HG02763 (cell line): ENCODE data around the gene FARS2.
A peak's percentile ranks its signal among the peaks of the same experiment; 100 is the strongest.
"Not testable (repeated sequence)": the region's sequence is repeated elsewhere in the genome, so short reads cannot be mapped to it uniquely, and the experiment has no call there.

Experiments used
- ATAC-seq: cut with Tn5 transposase; IDR thresholded peaks from one replicate; pipeline ENCODE4 v1.9.1; 2021; ENCODE audit warnings: mild to moderate bottlenecking, moderate library complexity; ENCODE audit not compliant: unreplicated experiment

Gene FARS2

DNA sequence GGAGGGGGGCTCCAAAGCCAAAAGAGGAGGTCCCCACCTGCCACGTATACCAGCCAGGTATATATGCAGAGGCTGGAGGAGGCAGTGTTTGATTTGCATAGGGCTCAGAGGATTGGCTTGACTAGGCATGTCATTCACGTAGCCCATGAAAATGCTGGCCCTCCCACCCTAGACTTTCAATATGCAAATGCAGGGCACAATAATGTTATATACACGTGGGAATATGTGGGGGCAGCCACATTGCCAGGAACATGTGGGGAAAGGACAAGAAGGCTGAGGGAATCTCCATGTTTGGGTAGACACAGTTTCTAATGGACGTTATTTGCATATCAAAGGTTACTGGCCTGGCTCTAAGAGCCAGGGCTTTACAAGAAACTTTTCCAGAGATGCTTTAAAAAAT, 301.8 kb downstream of the FARS2 start:
- no peak for ATAC-seq

DNA sequence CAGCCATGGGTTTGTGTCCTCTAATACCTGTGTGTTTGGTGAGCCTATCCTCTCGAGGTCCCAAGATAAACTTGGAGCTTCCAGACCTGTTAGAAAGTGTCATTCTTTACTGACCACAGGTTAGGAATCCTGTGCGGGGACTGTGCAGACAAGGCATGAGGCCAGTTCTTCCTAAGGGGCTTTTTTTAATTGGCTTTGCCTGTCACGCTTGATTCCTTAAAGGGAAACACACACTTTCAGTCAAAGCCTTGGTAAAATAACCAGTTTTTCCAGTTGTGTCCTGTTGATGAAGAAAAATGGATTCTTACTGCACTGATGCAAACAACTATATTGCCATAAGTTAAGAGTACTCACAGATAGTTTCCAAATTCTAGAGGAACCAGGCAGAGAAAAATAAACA, 303.4 kb downstream of the FARS2 start:
- not testable (repeated sequence) for ATAC-seq

DNA sequence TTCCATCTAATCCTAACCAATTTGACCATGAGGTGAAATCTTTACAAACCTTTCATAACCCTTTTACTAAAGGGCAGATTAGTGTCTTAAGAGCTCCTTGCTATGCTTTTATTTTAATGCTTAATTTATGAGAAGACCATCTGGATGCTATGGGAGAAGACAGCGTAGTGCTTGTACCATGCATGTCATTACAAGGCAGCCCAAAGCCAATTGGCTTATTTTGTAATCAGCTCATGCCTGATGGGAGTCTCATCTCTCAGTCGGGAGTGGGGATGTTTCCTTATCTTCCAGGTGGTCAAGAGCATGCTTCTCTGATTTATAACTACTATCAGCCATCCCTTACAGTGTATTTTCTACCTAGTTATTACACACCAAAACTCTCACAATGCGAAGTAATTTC, 304.7 kb downstream of the FARS2 start:
- no peak for ATAC-seq

DNA sequence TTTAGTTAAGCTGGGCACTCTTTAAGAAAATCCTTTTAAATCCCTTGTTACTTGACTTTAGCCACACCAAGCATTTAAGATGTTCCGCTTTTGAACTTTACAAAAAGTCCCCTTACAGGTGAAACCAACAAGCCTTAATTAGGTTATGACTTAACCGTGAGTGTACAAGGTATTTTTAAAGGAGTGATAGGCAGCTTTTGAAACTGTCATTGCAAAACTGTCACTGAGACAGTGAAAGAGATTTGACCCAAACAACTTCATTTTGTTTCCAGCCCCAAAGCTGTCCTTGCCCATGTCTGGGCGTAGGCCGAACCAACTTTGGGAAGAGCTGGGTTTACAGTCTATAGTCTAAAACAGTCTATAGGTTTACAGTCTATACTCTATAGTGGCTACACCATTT, 305.4 kb downstream of the FARS2 start:
- peak; percentile 52 for ATAC-seq

DNA sequence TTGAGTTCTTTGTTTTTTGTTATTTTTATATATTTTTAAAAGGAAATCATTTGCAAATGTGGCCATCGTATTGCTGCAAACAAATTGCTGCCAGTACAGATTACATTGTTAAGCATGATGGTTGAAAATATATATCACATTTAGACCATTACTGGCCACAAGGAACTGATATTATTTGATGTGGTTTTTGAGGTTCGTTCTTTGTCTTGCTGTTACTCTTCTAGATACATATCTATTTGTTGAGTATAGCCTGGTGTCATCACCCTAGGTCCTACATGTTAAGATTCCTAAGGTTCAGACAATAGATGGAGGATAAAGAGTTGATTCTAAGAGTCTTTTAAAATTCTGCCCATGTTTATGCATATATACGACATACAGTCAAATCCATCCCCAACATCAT, 306.0 kb downstream of the FARS2 start:
- no peak for ATAC-seq

DNA sequence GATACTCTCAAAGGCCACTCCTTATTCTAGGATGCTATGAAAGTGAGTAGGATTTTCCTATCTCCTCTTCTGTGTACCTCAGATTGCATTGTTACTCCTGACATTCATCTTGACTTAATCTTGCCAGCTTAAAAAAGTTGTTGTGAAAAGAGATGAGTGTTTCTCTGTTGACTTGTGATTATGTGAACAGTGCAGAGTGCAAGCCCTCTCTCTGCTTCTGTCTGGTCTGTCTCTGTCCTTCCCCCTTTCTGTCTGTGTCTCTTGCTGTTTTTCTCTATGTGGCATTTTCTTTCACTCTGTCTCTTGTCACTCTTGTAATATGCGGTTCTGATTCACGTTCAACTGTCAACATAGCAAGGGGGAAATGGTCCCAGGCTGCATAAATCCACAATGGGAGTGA, 306.6 kb downstream of the FARS2 start:
- no peak for ATAC-seq

DNA sequence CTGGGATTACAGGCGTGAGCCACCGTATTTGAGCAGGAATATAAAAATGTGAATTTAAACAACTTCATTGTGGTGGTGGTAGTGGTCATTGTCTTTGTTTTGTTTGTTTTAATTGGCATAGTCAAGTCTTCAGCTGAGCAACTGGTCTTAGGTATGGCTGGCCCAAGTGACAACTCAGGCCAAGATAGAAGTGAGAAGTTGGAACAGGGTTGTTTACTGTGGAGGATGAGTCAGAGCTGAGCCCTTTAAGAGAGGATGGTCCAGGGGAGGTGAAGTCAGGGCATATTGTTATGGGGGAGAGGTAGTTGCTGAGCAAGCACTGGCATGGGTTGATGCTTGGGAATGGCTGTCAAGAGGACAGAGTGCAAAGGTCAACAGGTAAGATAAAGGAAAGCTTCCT, 308.2 kb downstream of the FARS2 start:
- no peak for ATAC-seq

DNA sequence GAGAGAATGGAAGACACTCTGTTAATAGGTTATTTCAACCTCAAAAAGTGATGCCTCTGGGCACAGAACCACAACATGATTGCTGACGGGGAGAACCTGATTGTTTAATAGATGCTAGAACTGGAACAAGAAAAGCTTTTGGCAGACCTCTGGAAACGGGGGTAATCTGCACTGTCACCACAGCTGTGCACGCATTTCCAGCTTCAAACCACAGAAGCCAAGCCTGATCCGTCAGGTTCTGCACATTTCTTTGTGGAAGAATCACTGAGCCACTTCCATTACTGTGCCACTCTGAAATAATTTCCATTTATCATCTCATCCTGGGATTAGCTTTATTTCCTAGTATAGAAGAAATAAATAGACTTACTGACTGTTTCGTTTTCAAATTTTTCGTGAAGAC, 309.3 kb downstream of the FARS2 start:
- ATAC-seq, result no peak

DNA sequence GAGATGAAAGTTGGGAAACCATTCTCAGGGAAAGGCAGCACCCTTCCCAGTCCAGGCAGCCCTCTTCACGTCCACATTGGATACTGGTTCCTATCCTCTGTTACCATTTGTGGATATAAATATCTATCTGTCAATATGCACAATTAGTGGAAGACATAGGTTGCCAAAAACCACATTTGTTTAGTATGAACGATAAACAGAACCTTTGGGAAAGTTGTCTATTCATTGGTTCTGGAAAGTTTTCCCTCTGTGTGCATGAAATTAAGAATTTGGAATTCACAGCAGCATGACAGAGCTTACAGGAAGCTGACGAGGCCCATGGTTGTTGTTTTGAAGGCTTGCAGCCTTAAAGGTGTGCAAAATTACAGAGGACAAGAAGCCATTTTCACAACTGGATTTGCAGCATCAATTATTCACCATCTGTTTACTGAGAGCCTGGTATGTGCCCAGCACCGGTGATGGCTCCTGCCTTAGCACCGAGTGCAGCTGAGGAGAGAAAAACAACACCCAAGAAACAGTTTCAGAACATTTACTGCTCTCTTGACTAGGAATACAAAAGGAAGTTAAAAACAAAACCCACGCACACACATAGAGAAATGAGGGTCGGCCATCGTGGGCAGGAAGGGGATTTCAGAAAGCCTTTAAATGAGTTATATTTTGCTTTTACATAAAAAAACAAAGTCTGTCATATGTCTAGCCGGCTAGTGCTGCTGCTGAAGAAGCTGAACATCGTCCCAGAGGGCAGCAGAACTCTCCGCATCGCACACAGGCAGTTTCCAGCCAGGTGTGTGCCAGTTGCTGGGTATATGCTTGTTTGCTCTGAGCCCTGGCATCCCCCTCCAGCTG, 319.6 kb downstream of the FARS2 start:
- ATAC-seq, result no peak

DNA sequence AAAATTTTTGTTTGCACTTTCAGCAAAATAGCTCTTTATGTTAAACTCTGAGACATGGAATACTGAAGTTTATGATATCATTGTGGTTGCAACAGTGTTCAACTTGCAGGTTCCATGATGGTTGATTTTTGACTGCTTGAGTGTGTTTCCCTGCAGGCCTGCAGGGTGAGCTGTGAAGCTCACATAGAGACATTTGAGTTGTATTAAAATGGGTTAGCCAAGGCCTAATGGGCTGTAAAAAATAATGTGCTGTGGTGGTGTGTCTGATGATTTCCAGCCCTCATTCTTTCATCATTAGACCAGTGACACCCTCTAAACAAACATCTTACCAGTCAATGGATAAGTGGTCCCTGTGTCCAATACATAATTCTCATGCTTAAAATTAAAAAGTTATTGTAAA, 321.4 kb downstream of the FARS2 start:
- ATAC-seq, result no peak

DNA sequence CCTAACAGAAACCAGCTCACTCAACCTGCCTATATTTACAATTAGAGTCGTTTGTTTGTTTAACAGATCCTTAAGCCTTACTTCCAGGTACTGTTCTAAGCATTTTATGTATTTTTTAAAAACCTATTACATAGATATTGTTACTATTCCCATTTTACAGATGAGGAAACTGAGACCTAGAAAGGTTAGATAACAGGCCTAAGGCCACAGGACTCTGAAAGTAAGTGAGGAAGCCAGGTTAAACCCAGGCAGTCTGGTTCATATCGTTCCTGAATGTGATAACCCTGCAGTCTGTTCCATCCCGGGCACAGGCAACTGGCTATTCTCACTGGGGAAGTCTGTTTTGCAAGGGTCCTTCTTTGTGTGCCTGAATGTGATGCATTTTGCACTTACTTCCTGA, 322.2 kb downstream of the FARS2 start:
- no peak for ATAC-seq

DNA sequence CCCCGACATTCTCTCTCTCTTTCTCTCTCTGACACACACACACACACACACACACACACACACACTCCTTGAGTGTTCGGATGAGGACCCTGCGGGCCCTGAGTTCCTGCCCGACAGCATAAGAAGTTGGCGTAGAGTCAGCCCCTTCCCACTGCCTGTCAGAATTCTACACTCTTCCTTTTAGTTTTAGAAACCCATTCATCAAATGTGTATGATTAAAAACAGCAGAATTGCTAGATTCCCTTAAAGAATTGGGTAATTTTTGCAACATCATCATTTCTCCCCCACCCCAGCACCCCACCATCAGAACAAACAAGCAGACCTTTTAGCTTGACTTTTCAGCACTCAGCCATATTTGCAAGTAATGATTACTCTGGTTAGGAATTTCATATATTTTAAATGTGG, 322.8 kb downstream of the FARS2 start:
- ATAC-seq, result no peak

DNA sequence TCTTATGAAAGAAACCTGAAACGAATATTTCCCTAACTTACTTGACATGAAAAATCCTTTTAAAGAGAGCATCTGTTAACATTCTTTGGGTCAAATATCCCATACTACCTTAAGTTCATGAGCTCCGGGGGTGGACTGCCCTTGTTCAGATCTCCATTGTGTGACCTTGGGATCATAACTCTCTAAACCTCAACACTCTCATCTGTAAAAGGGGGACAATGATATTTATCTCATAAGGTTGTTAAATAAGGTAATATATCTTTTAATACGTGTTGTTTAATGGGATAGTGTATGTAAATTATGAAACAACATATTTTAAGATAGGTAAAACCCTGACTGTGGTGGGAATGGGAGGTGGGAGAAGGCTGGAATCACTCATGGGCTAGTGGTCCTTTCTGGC, 326.3 kb downstream of the FARS2 start:
- no peak for ATAC-seq

DNA sequence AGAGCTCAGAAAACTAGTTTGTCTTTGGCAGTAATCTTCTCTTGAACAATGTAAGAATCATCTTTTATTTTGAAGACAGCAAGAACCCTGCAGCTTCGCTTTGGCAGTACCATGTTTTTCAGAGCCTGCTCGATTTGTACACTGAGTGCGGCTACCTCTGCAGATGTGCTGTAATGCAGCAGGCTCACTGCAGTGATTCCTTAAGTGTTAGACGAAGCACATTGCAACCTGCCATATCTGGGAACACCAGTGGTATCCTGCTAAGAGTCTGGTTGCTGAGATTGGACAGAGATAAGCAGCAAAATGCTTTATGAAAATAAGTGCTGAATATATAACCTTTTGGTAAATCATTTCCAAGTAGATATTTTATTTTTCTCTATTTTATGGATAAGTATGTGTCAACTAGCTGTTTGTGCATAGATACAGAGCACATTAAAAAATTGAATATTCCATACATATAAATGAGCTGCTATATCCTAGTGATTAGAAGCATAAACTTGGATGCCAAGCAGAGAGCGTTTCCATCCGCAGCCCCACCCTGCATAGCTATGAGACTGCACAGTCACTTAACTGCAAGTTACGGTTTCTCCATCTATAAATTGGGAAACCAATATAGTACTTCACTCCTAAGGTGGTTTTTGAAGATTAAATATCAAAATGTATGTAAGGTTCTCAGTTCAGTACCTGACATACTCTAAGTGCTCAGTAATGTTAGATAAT, 328.3 kb downstream of the FARS2 start:
- no peak for ATAC-seq

DNA sequence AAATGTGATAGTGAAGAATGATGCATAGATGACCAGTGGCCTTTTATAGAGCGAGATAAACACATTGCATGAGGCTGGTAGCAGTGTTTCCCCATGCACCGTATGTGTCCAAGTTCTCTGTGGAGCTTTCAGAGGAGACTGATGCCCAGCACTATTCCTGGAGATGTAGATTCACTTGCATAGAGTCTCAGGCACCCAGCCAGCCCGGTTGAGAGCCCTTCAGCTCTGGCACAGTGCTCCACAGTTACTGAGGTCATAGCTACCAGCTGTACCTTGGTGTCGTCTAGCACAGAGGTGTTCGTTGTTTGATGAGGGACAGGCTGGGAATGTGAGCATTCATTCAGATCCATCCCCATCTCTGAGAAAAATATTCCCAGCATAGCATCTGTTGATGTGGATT, 328.9 kb downstream of the FARS2 start:
- no peak for ATAC-seq

DNA sequence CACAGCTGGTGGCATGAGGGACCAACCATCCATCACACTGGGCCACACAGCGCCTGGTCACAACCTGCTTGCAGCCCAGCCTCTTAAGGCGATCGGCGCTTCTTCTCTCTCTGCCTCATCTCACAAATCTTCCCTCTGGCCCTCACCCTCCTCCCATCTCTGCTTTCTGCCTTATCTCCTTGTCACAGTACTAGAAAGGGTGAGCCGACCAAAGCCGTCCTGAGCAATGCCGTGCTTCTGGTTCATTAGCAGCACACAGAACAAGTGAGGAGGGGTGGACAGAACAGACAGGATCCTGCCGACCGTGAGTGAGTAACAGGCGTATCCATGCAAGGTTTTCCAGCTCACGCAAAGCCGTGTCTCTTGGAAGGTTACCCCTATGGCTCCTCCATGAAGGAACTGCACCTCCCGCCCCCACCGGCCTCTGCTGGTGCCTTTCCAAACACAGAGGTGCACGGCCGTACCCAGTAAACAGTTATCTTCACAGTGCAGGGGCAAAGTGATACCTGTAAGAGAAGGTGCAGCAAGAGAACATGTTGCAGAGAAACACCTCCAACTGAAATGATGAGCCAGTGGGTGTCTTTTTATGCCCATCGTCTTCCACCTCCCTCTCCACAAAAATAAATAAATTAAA, 331.7 kb downstream of the FARS2 start:
- ATAC-seq, result no peak

DNA sequence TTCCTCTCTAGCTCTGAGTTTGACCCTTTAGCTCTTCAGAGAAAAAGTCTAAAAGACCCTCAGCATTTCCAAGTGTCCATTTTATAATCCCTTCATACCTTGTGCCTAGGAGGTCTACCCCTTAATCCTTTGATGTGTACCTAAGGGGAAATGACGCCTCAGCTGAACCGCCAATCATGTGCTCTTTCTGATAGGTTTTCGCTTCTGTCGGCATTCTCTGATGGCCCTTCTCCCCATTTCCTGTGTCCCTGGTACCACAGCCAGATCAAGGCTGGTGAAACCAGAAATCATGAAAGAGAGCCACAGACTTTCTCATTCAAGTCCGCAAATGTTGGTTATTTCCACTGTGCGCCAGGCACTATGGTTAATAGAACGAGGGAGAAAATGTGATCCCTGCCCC, 333.9 kb downstream of the FARS2 start:
- ATAC-seq, result no peak

DNA sequence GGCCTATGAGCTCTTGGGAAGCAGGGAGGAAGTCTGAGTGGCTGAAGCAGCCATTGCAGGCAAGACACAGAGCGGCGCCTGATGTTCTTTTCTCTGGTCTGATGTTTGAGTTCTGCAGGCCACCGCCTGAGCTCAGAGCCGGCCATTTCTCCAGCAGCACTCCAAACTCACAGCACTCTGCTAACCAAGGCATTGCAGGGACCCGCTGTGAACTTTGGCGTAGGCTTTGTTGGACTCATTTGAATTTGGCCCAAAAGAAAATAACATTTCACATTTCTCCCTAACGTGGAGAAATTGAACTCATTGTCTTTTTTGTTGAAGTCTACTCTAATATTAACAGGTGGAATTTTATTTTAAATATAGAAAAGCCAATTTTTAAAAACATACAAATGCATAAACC, 336.1 kb downstream of the FARS2 start:
- ATAC-seq, result no peak

DNA sequence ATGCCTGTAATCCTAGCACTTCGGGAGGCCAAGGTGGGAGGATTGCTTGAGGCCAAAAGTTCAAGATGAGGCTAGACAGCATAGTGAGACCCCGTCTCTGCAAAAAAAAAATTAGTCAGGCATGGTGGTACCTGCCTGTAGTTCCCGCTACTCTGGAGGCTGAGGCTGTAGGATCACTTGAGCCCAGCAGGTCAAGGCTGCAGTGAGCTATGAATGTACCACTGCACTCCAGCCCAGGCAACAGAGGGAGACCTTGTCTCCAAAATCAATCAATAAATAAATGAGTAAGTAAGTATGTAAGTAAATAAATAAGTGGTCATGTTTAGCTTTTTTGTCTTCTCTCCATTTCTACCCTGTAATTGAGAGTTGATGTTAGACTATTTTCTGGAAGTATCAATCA, 336.8 kb downstream of the FARS2 start:
- ATAC-seq, result no peak

DNA sequence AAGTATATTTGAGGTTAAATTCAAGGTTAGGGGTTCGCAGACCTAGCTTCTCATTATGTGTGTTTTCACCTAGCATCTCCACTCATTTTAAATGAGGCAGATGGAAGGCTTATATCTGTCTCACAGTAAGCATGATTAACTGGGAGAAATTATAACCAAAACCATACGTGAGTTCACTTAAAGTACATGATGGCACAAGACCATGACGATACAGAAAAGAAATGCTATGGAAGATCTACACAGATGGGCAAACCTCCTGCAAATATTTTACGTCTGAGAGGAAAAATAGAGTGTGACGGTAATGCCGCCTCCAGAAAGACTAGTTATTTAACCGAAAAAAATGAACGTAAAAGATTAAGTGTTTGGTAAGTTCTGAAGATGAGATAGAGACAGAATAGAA, 337.8 kb downstream of the FARS2 start:
- ATAC-seq, result no peak

DNA sequence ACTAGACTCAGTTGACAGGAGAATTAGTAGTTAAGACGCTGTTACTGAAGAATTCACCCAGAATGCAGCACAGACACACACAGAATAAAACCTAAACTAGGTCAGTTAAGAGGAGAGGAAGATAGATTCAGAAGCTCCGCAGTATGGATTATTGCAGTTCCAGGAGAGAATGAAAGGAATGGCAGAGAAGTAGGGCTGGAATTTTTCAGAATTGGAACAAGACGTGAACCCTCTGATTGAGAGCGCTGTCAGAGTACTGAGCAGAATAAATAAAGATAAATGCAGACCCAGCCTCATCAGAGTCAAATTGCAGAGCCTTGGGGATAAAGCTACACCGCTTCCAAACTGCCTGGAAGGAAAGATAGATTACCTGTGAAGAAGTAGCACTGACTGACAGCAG, 344.6 kb downstream of the FARS2 start:
- no peak for ATAC-seq

DNA sequence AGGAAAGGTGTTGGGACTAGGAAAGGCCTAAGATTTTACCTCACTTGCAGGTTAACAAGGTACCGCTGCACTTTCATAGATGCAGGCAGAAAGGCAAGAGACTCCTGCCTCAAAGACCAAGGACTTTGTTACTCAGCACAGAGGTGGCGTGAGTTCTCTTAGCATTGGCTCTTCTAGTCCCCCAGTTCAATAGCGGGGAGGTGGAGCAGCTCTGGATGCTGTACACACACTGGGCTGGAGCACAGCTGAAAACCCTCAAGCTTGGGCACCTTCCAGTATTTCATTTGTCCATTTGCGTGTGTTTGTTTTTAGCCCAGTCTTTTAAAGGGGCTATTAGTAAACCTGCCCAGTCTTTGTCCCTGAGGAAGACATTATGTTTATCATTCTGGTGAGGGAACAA, 345.2 kb downstream of the FARS2 start:
- no peak for ATAC-seq
